ENCODE measurements around the gene PDIA5.

DNA sequence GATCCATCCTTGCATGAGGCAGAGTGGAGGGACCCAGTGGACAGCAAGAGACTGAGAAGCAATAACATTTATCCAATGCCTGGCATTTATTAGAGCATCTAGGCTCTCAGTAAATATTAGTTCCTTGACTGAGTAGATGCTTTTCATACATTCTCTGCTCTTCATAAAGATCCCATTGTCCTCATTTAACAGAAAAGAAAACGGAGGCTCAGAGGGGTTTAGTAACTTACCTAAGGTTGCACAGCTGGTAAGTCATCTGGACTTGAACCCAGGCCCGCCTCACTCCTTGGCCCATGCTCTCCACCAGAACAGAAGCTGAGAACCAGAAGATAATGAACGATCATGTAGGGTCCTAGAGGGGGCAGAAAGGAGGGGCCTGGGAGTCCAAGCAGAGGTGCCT lies 82.7 kb downstream of the PDIA5 start:
- TF ChIP-seq, protein P1, sequence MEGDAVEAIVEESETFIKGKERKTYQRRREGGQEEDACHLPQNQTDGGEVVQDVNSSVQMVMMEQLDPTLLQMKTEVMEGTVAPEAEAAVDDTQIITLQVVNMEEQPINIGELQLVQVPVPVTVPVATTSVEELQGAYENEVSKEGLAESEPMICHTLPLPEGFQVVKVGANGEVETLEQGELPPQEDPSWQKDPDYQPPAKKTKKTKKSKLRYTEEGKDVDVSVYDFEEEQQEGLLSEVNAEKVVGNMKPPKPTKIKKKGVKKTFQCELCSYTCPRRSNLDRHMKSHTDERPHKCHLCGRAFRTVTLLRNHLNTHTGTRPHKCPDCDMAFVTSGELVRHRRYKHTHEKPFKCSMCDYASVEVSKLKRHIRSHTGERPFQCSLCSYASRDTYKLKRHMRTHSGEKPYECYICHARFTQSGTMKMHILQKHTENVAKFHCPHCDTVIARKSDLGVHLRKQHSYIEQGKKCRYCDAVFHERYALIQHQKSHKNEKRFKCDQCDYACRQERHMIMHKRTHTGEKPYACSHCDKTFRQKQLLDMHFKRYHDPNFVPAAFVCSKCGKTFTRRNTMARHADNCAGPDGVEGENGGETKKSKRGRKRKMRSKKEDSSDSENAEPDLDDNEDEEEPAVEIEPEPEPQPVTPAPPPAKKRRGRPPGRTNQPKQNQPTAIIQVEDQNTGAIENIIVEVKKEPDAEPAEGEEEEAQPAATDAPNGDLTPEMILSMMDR (conservative IDR thresholded peaks at IDR 0.05; ENCODE audit: low read depth, low read length), result no peak
- TF ChIP-seq RCOR1 (IDR thresholded peaks at IDR 0.05; ENCODE audit: insufficient replicate concordance, low read length), result no peak
- no peak for TF ChIP-seq POLR2A (IDR thresholded peaks at IDR 0.05; ENCODE audit: low read depth, low read length)
- no peak for TF ChIP-seq BHLHE40 (IDR thresholded peaks at IDR 0.05; ENCODE audit: low read depth, low read length)
- TF ChIP-seq, protein P2, sequence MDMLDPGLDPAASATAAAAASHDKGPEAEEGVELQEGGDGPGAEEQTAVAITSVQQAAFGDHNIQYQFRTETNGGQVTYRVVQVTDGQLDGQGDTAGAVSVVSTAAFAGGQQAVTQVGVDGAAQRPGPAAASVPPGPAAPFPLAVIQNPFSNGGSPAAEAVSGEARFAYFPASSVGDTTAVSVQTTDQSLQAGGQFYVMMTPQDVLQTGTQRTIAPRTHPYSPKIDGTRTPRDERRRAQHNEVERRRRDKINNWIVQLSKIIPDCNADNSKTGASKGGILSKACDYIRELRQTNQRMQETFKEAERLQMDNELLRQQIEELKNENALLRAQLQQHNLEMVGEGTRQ (IDR thresholded peaks at IDR 0.05; ENCODE audit: low read depth, low read length), result no peak
- no peak for TF ChIP-seq MAFK (IDR thresholded peaks at IDR 0.05; ENCODE audit: low read depth, low read length)
- no peak for TF ChIP-seq RFX5 (IDR thresholded peaks at IDR 0.05; ENCODE audit: low read depth, low read length)
- TF ChIP-seq MAZ (IDR thresholded peaks at IDR 0.05; ENCODE audit: borderline replicate concordance, low read depth, low read length), result no peak
- TF ChIP-seq SMC3 (IDR thresholded peaks at IDR 0.05; ENCODE audit: low read depth, low read length), result no peak
